GM12878 (cell line): Measurements from ENCODE around the gene RASAL1.

Experiments
- BHLHE40 ChIP-seq, 2 experiments: fragments of 450-650 bp in 1 of 2; IDR thresholded peaks; 2 replicates each; pipeline ENCODE4 v1.6.1; 2011 to 2017; ENCODE audit warnings: low read depth in 2 of 2, borderline replicate concordance in 1 of 2, improper control_type of control experiment in 1 of 2, low read length in 1 of 2, mild to moderate bottlenecking in 1 of 2
- EP300 ChIP-seq, 2 experiments: fragments of 150-350 bp in 1 of 2; IDR thresholded peaks; 2 replicates each; pipeline ENCODE4 v1.6.1; 2011 to 2012; ENCODE audit warnings: low read depth in 2 of 2, low read length in 2 of 2, borderline replicate concordance in 1 of 2, improper control_type of control experiment in 1 of 2, inconsistent platforms in 1 of 2; ENCODE audit not compliant: control insufficient read depth in 1 of 2
- FOXK2 ChIP-seq: fragments of 450-650 bp; IDR thresholded peaks from 2 replicates; pipeline ENCODE4 v1.6.1; 2017; ENCODE audit warnings: mild to moderate bottlenecking, moderate library complexity
- NRF1 ChIP-seq: conservative IDR thresholded peaks from 2 replicates; pipeline ENCODE4 v1.6.1; 2011; ENCODE audit warnings: mild to moderate bottlenecking, low read depth, low read length, improper control_type of control experiment
- PML ChIP-seq: IDR thresholded peaks from 2 replicates; pipeline ENCODE4 v1.6.1; 2012; ENCODE audit warnings: low read length, inconsistent platforms
- POLR2A ChIP-seq: IDR thresholded peaks from 2 replicates; pipeline ENCODE4 v1.6.1; 2011; ENCODE audit warnings: low read depth, mild to moderate bottlenecking, low read length
- RBBP5 ChIP-seq: fragments of 200-600 bp; sonication (generic); conservative IDR thresholded peaks from 2 replicates; pipeline ENCODE4 v1.6.1; 2016
- RCOR1 ChIP-seq: conservative IDR thresholded peaks from 2 replicates; pipeline ENCODE4 v1.6.1; 2012; ENCODE audit warnings: low read depth, low read length, improper control_type of control experiment
- SIN3A ChIP-seq: IDR thresholded peaks from 2 replicates; pipeline ENCODE4 v1.6.1; 2012; ENCODE audit warnings: low read depth, low read length, improper control_type of control experiment
- SMC3 ChIP-seq: IDR thresholded peaks from 2 replicates; pipeline ENCODE4 v1.6.1; 2011; ENCODE audit warnings: low read length, improper control_type of control experiment, borderline replicate concordance
- YY1 ChIP-seq: IDR thresholded peaks from 2 replicates; pipeline ENCODE4 v1.6.1; 2011; ENCODE audit warnings: low read depth, mild to moderate bottlenecking, low read length
- ZBTB11 ChIP-seq: fragments of 450-650 bp; formaldehyde crosslinking; IDR thresholded peaks from 2 replicates; pipeline ENCODE4 v1.5.0; 2022; ENCODE audit warnings: mild to moderate bottlenecking, missing genetic modification characterization
- TF ChIP-seq, protein P1 (sequence below): fragments of 450-650 bp; IDR thresholded peaks from 2 replicates; pipeline ENCODE4 v1.6.1; 2016; ENCODE audit warnings: mild to moderate bottlenecking
- TF ChIP-seq, protein P2 (sequence below): IDR thresholded peaks from 2 replicates; pipeline ENCODE4 v1.6.1; 2012; ENCODE audit warnings: low read depth, low read length, improper control_type of control experiment

GRCh38 chr12:113155060-113155459 lies 19.5 kb upstream of the RASAL1 start:
- TF ChIP-seq, protein P1, sequence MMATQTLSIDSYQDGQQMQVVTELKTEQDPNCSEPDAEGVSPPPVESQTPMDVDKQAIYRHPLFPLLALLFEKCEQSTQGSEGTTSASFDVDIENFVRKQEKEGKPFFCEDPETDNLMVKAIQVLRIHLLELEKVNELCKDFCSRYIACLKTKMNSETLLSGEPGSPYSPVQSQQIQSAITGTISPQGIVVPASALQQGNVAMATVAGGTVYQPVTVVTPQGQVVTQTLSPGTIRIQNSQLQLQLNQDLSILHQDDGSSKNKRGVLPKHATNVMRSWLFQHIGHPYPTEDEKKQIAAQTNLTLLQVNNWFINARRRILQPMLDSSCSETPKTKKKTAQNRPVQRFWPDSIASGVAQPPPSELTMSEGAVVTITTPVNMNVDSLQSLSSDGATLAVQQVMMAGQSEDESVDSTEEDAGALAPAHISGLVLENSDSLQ: no peak
- TF ChIP-seq RCOR1 (no peak), YY1 (no peak), PML (no peak), FOXK2 (no peak), BHLHE40 (IDR thresholded peaks at IDR 0.05; ENCODE audit: borderline replicate concordance in 1 of 2, low read depth in 2 of 2, low read length in 1 of 2) (no peak), EP300 (IDR thresholded peaks at IDR 0.05; ENCODE audit: borderline replicate concordance in 1 of 2, control insufficient read depth in 1 of 2, low read depth in 2 of 2, low read length in 2 of 2) (no peak), RBBP5 (no peak), SIN3A (no peak), NRF1 (no peak), POLR2A (no peak), ZBTB11 (CRISPR knock-in tag) (no peak), SMC3 (no peak)
- TF ChIP-seq, protein P2, sequence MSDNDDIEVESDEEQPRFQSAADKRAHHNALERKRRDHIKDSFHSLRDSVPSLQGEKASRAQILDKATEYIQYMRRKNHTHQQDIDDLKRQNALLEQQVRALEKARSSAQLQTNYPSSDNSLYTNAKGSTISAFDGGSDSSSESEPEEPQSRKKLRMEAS: no peak
